SU-DHL-6 (cell line): ENCODE results near the gene LRCH1.

Experiments used
- EZH2phosphoT487 ChIP-seq: fragments of 200-600 bp; sonication (generic), shearing (Covaris generic); conservative IDR thresholded peaks from 2 replicates; pipeline ENCODE4 v1.6.1; 2018; ENCODE audit warnings: mild to moderate bottlenecking, antibody characterized with exemption, low read length, moderate library complexity, mixed read lengths
- TF ChIP-seq, protein P1 (sequence below): fragments of 200-600 bp; sonication (generic); IDR thresholded peaks from one replicate; pipeline ENCODE4 v1.5.1; 2017; ENCODE audit warnings: antibody characterized with exemption, mild to moderate bottlenecking, low read length, moderate library complexity; ENCODE audit not compliant: insufficient read depth, poor library complexity, severe bottlenecking

DNA sequence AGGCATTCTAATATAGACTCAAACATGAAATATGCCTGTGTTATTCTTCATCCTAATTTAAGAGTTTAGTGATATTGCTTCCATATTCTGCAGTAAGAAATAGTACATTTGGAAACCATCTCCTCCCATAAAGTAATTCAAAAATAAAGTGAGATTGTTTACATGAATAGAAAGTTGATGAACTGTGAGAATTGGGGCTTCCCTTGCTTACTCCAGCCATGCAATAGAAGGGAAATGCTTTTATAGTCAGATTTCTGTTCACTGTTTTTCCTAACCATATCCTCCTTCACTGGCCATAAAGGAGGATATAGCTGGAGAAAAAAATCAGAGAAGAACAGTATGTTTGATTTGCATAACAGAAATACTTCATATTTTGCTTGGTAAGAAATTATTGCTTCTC, 7.8 kb downstream of the LRCH1 start:
- TF ChIP-seq, protein P1, sequence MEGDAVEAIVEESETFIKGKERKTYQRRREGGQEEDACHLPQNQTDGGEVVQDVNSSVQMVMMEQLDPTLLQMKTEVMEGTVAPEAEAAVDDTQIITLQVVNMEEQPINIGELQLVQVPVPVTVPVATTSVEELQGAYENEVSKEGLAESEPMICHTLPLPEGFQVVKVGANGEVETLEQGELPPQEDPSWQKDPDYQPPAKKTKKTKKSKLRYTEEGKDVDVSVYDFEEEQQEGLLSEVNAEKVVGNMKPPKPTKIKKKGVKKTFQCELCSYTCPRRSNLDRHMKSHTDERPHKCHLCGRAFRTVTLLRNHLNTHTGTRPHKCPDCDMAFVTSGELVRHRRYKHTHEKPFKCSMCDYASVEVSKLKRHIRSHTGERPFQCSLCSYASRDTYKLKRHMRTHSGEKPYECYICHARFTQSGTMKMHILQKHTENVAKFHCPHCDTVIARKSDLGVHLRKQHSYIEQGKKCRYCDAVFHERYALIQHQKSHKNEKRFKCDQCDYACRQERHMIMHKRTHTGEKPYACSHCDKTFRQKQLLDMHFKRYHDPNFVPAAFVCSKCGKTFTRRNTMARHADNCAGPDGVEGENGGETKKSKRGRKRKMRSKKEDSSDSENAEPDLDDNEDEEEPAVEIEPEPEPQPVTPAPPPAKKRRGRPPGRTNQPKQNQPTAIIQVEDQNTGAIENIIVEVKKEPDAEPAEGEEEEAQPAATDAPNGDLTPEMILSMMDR, result no peak
- no peak for TF ChIP-seq EZH2phosphoT487
